AG10803 (cell line): ENCODE data around the gene SNX30.

ENCODE experiments used
- DNase-seq: peaks from one replicate; pipeline ENCODE4 v3.0.0; 2010; ENCODE audit warnings: low read depth
- H3K4me3 ChIP-seq: 2 replicates; pipeline ENCODE4 v1.5.1; 2011; ENCODE audit warnings: mild to moderate bottlenecking, low read length, control low read depth
- CTCF ChIP-seq: conservative IDR thresholded peaks from 2 replicates; pipeline ENCODE4 v1.5.1; 2011; ENCODE audit warnings: mild to moderate bottlenecking, low read length, control low read depth, inconsistent platforms

SNX30 gene

GRCh38 chr9:112846528-112847488, 96.2 kb downstream of the SNX30 start:
- H3K4me3 ChIP-seq: no peak overlapping the region
- peak; percentile 65 for DNase-seq
- TF ChIP-seq CTCF: no peak

GRCh38 chr9:112848316-112849151, 98.0 kb downstream of the SNX30 start:
- no peak for TF ChIP-seq CTCF
- no peak overlapping the region for H3K4me3 ChIP-seq
- no peak for DNase-seq

GRCh38 chr9:112849363-112849922, 98.9 kb downstream of the SNX30 start:
- DNase-seq: no peak
- no peak for TF ChIP-seq CTCF

GRCh38 chr9:112850840-112851239, 100.3 kb downstream of the SNX30 start:
- no peak for DNase-seq

More at GRCh38 chr9:112849363-112849922, 98.9 kb downstream of the SNX30 start:
- no peak overlapping the region for H3K4me3 ChIP-seq

GRCh38 chr9:112852741-112853504, 102.4 kb downstream of the SNX30 start:
- no peak overlapping the region for H3K4me3 ChIP-seq
- no peak for DNase-seq
- TF ChIP-seq CTCF: no peak

More at GRCh38 chr9:112850840-112851239, 100.3 kb downstream of the SNX30 start:
- no peak overlapping the region for H3K4me3 ChIP-seq
- TF ChIP-seq CTCF: no peak

GRCh38 chr9:112853882-112854585, 103.5 kb downstream of the SNX30 start:
- no peak overlapping the region for H3K4me3 ChIP-seq
- no peak for TF ChIP-seq CTCF
- no peak for DNase-seq
